IgD-negative memory B cell (primary cell): ENCODE data around the gene FAM13A. TPM values are rescaled to one million over a fixed set of nuclear protein-coding genes. Genes with fewer than 3 reads are reported as not detected.

ENCODE experiments used
- H3K27ac Mint-ChIP-seq, 3 donors: one replicate each; pipeline ENCODE4 v1.8.0; 2020 to 2022; ENCODE audit warnings: mild to moderate bottlenecking in 3 of 3, mixed read lengths in 3 of 3, moderate library complexity in 1 of 3
- H3K27me3 Mint-ChIP-seq: one replicate; pipeline ENCODE4 v1.8.0; 2021; ENCODE audit warnings: mixed read lengths
- H3K36me3 Mint-ChIP-seq: one replicate; pipeline ENCODE4 v1.8.0; 2020; ENCODE audit warnings: mild to moderate bottlenecking, mixed read lengths
- H3K4me1 Mint-ChIP-seq, 3 donors: one replicate each; pipeline ENCODE4 v1.8.0; 2020 to 2022; ENCODE audit warnings: mixed read lengths in 3 of 3, mild to moderate bottlenecking in 1 of 3
- H3K4me3 Mint-ChIP-seq, 4 donors: one replicate each; pipeline ENCODE4 v1.8.0; 2020 to 2022; ENCODE audit warnings: mild to moderate bottlenecking in 4 of 4, mixed read lengths in 4 of 4, moderate library complexity in 3 of 4
- H3K9me3 Mint-ChIP-seq, 3 donors: one replicate each; pipeline ENCODE4 v1.8.0; 2020 to 2021; ENCODE audit warnings: mixed read lengths in 3 of 3, mild to moderate bottlenecking in 1 of 3
- polyA plus RNA-seq: library from polyadenylated mRNA; unstranded; fragments of 300-500 nt; fragmentation: Illumina TruSeq; gene quantifications from one replicate; pipeline ENCODE4 v1.2.3, GENCODE V29; 2021

Gene FAM13A
- polyA plus RNA-seq, 1 donor from 2014 or later: 2.3 TPM

- no peaks in the 10 kb centered on the region for H3K27me3 Mint-ChIP-seq
- H3K36me3 Mint-ChIP-seq: peaks cover 9% of the 10 kb centered on the region
- no peak overlapping the region for H3K4me3 Mint-ChIP-seq
- no peaks in the 10 kb centered on the region for H3K9me3 Mint-ChIP-seq
- H3K4me1 Mint-ChIP-seq: peaks cover 3 to 5% (median 5%) of the 10 kb centered on the region in 3 donors
- no peak overlapping the region for H3K27ac Mint-ChIP-seq
These were observed 363.2 kb downstream of the FAM13A start for GRCh38 chr4:88693792-88694191.

DNA sequence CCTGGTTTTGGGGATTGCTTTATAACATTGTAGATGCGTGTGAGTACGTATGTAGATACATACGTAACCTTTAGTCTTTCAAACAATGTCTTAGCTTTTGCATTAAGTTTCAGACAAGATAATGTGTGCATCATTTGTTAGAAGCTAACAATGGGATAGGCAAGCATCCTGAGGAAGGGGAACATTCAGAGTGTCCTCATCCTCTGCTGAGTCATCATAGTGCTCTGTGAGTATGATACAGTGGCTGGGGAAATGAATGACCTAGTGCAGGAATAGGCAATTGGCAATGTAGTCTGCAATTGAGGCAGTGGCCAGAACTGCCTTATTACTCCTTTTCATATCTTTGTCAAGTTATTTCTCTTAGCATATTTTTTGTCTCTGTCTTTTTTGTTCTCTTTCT lies 366.6 kb downstream of the FAM13A start:
- Mint-ChIP-seq H3K27ac (no peak overlapping the region), H3K9me3 (no peaks in the 10 kb centered on the region), H3K4me3 (no peak overlapping the region), H3K27me3 (no peaks in the 10 kb centered on the region), H3K4me1 (no peaks in the 10 kb centered on the region), H3K36me3 (peaks cover 13% of the 10 kb centered on the region)

- Mint-ChIP-seq H3K36me3 (peaks cover 35% of the 10 kb centered on the region), H3K4me1 (peaks cover 0 to 2% (median 0%) of the 10 kb centered on the region in 3 donors), H3K27me3 (no peaks in the 10 kb centered on the region), H3K4me3 (no peak overlapping the region), H3K27ac (no peak overlapping the region), H3K9me3 (no peaks in the 10 kb centered on the region)
These were observed 375.8 kb downstream of the FAM13A start for GRCh38 chr4:88681209-88681608.

Other genes starting within 250 kb of the FAM13A start
- 5.0 TPM for gene TIGD2, start 54.3 kb upstream of the FAM13A start, polyA plus RNA-seq